Measurements from ENCODE around the gene ARHGAP6. TPM values are rescaled to one million over a fixed set of nuclear protein-coding genes. Genes with fewer than 3 reads are reported as not detected.

The ARHGAP6 gene
- total and polyA plus RNA-seq, 2 of the 4 experiments (the other 2 are of a cell fraction) = 1.4 to 1.8 TPM

- DNase-seq (no peak), ATAC-seq (ENCODE audit: low read depth) (no peak)
- H3K9me3 ChIP-seq (ENCODE audit: control insufficient read depth, insufficient read depth, low read length) = no peaks in the 10 kb centered on the region
- no peak overlapping the region for H2AK9ac ChIP-seq (replicated peaks; ENCODE audit: low read depth, low read length, poor library complexity)
- dilution Hi-C loops (cut with HindIII; ENCODE audit: low sequenced_read_pairs, unreplicated experiment) (no loop called here), in situ Hi-C loops (cut with MboI; ENCODE audit: low sequenced_read_pairs) (no loop called here), intact Hi-C loops (cut with micrococcal nuclease) (no loop called here)
- POLR2A ChIA-PET (ENCODE audit: unreplicated experiment) = no interaction called here
- H3K18ac ChIP-seq (ENCODE audit: low read depth, low read length) = no peak overlapping the region
- H3K4me2 ChIP-seq (ENCODE audit: low read depth, low read length) = no peak overlapping the region
- H3K14ac ChIP-seq (replicated peaks; ENCODE audit: low read depth, low read length) = no peak overlapping the region
- no peak overlapping the region for H3K23ac ChIP-seq (ENCODE audit: low read depth, low read length)
- no peaks in the 10 kb centered on the region for H4K20me1 ChIP-seq (ENCODE audit: insufficient read depth, low read length)
- no peak overlapping the region for H3K4ac ChIP-seq (ENCODE audit: low read depth, low read length)
- H3K56ac ChIP-seq (ENCODE audit: extremely low read depth, insufficient read depth, low read length) = no peak overlapping the region
- no peak overlapping the region for H3K27ac ChIP-seq (ENCODE audit: insufficient read depth, low read length)
- no peak overlapping the region for H2AK5ac ChIP-seq (ENCODE audit: low read depth, low read length)
- H4K91ac ChIP-seq (ENCODE audit: insufficient read depth, low read depth, low read length) = no peak overlapping the region
- no peak overlapping the region for H3K4me3 ChIP-seq (ENCODE audit: insufficient read depth, low read depth, low read length)
- CTCF ChIA-PET = no interaction called here
- H3K79me1 ChIP-seq (ENCODE audit: low read depth in 1 of 2, low read length in 2 of 2) = no peaks in the 10 kb centered on the region
- no peak overlapping the region for H4K5ac ChIP-seq (ENCODE audit: low read depth, low read length)
- no peak overlapping the region for H2BK15ac ChIP-seq (ENCODE audit: low read depth, low read length)
- H3K4me1 ChIP-seq (ENCODE audit: control insufficient read depth, insufficient read depth, low read length) = no peaks in the 10 kb centered on the region
- H3K9ac ChIP-seq (ENCODE audit: low read depth, low read length) = no peak overlapping the region
- BruUV-seq (replicated peaks) = no TSS peak
- no peak overlapping the region for H2BK20ac ChIP-seq (ENCODE audit: low read depth, low read length)
- H3K36me3 ChIP-seq (ENCODE audit: control insufficient read depth, insufficient read depth, low read length) = no peaks in the 10 kb centered on the region
- H3K9me1 ChIP-seq (ENCODE audit: insufficient read depth, low read length) = no peaks in the 10 kb centered on the region
- no peak overlapping the region for H2BK120ac ChIP-seq (ENCODE audit: low read depth, low read length)
- H2AFZ ChIP-seq (replicated peaks; ENCODE audit: low read length, poor library complexity) = no peak overlapping the region
- no peak overlapping the region for H2BK5ac ChIP-seq (ENCODE audit: low read depth, low read length, poor library complexity, severe bottlenecking)
- H4K8ac ChIP-seq (ENCODE audit: low read depth in 2 of 2, low read length in 2 of 2) = no peak overlapping the region
- TF ChIP-seq RFX5 (IDR thresholded peaks at IDR 0.05; ENCODE audit: low read depth, low read length) = no peak
- TF ChIP-seq, protein P1, sequence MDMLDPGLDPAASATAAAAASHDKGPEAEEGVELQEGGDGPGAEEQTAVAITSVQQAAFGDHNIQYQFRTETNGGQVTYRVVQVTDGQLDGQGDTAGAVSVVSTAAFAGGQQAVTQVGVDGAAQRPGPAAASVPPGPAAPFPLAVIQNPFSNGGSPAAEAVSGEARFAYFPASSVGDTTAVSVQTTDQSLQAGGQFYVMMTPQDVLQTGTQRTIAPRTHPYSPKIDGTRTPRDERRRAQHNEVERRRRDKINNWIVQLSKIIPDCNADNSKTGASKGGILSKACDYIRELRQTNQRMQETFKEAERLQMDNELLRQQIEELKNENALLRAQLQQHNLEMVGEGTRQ (IDR thresholded peaks at IDR 0.05; ENCODE audit: low read depth, low read length) = no peak
- TF ChIP-seq NFE2L2 (IDR thresholded peaks at IDR 0.05; ENCODE audit: low read depth, low read length) = no peak
- TF ChIP-seq CTCF (conservative IDR thresholded peaks at IDR 0.05; ENCODE audit: low read depth, low read length) = no peak
- no peak for TF ChIP-seq POLR2A (IDR thresholded peaks at IDR 0.05; ENCODE audit: low read depth, low read length)
- no peak for TF ChIP-seq FOS (IDR thresholded peaks at IDR 0.05; ENCODE audit: low read depth, low read length)
- TF ChIP-seq, protein P2, sequence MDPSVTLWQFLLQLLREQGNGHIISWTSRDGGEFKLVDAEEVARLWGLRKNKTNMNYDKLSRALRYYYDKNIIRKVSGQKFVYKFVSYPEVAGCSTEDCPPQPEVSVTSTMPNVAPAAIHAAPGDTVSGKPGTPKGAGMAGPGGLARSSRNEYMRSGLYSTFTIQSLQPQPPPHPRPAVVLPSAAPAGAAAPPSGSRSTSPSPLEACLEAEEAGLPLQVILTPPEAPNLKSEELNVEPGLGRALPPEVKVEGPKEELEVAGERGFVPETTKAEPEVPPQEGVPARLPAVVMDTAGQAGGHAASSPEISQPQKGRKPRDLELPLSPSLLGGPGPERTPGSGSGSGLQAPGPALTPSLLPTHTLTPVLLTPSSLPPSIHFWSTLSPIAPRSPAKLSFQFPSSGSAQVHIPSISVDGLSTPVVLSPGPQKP (IDR thresholded peaks at IDR 0.05; ENCODE audit: borderline replicate concordance, low read depth, low read length) = no peak
- no peak for TF ChIP-seq SMC3 (IDR thresholded peaks at IDR 0.05; ENCODE audit: low read depth, low read length)
- no peak for TF ChIP-seq CHD1 (IDR thresholded peaks at IDR 0.05; ENCODE audit: low read depth, low read length)
- no peak for TF ChIP-seq RCOR1 (IDR thresholded peaks at IDR 0.05; ENCODE audit: insufficient replicate concordance, low read length)
- TF ChIP-seq CEBPB (IDR thresholded peaks at IDR 0.05; ENCODE audit: low read depth, low read length) = no peak
- no peak for TF ChIP-seq BHLHE40 (IDR thresholded peaks at IDR 0.05; ENCODE audit: low read depth, low read length)
- TF ChIP-seq MAZ (IDR thresholded peaks at IDR 0.05; ENCODE audit: borderline replicate concordance, low read depth, low read length) = no peak
- no peak for TF ChIP-seq RAD21 (IDR thresholded peaks at IDR 0.05; ENCODE audit: low read length)
- TF ChIP-seq MXI1 (IDR thresholded peaks at IDR 0.05; ENCODE audit: borderline replicate concordance, low read depth, low read length) = no peak
- no peak for TF ChIP-seq MAFK (IDR thresholded peaks at IDR 0.05; ENCODE audit: low read depth, low read length)
- no peaks in the 10 kb centered on the region for H3K27me3 ChIP-seq (ENCODE audit: control insufficient read depth, insufficient read depth, low read length)
Measured at GRCh38 chrX:11242704-11243103, 423.0 kb downstream of the ARHGAP6 start.
